Measurements from ENCODE around the gene RAMAC.

GRCh38 chr15:83010709-83011270, 24.8 kb downstream of the RAMAC start:
- TF ChIP-seq CTCF (conservative IDR thresholded peaks at IDR 0.05; ENCODE audit: low read depth, low read length) (peak; percentile 84), POLR2A (IDR thresholded peaks at IDR 0.05; ENCODE audit: low read depth, low read length) (no peak), MAZ (IDR thresholded peaks at IDR 0.05; ENCODE audit: borderline replicate concordance, low read depth, low read length) (no peak), RAD21 (IDR thresholded peaks at IDR 0.05; ENCODE audit: low read length) (peak; percentile 69), RFX5 (IDR thresholded peaks at IDR 0.05; ENCODE audit: low read depth, low read length) (no peak), NFE2L2 (IDR thresholded peaks at IDR 0.05; ENCODE audit: low read depth, low read length) (no peak), SMC3 (IDR thresholded peaks at IDR 0.05; ENCODE audit: low read depth, low read length) (peak; percentile 69), MAFK (IDR thresholded peaks at IDR 0.05; ENCODE audit: low read depth, low read length) (no peak)
